Mucosa of gallbladder (tissue), 1 donor: ENCODE data around the gene PTK6. TPM values are rescaled to one million over a fixed set of nuclear protein-coding genes. Genes with fewer than 3 reads are reported as not detected.

Source experiments
- DNase-seq: peaks from one replicate; pipeline ENCODE4 v3.0.0-alpha.2; 2020; ENCODE audit warnings: low spot score
- total RNA-seq: library from RNA; stranded (reverse); gene quantifications from one replicate; pipeline ENCODE4 v1.2.1, GENCODE V29; 2021
- donor health status: DM: no; HTN: no; CAD: no.

PTK6 gene
- total RNA-seq, 1 donor from 2014 or later: 11.0 TPM

DNA sequence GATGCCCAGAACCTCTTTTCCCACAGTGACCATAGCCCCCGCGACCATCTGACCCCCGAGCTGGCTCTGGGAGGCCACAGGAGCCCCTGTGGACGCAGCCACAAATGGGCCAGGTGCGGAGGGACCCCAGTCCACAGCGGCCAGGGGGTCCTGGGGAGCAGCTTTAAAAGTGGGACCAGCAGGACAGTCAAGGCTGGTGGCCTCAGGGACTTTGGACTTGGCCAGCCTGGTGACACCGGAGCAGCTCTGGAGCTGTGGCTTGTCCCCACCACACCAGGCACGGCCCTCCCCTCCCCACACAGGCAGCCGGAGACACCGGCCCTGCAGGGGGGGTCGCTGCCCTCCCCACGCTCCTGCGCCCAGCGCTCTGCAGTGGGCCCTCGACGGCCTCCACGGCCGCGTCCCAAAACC is 20.3 kb upstream of the PTK6 start:
- DNase-seq: no peak

DNA sequence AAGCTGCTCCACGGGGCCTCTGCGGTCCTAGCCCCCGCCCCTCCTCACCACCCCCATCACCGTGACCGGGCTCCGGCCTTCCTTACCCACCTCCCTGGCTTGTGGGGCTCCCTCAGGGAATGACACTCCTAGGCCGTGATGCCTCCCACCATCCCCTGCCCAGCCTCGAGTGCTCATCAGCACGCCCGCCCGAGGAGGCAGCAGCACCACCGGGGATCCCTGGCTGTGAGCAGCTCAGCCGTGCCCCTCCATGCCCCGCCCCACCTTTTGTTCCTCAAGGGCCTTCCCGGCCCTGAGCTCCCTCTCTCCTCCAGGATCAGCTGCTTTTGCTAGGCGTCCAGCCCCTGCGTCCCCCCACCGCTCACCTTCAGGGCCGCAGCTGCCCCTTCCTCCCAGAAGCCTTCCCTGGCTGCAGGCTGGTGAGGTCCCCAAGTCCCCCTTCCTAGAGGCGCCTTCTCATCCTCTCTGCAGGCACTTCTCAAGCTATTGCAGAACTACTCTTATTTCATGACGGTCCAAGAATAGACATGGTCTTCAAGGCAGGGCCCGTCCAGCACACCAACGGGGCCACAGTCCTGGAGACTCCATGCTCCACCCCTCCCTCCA is 19.8 kb upstream of the PTK6 start:
- no peak for DNase-seq

DNA sequence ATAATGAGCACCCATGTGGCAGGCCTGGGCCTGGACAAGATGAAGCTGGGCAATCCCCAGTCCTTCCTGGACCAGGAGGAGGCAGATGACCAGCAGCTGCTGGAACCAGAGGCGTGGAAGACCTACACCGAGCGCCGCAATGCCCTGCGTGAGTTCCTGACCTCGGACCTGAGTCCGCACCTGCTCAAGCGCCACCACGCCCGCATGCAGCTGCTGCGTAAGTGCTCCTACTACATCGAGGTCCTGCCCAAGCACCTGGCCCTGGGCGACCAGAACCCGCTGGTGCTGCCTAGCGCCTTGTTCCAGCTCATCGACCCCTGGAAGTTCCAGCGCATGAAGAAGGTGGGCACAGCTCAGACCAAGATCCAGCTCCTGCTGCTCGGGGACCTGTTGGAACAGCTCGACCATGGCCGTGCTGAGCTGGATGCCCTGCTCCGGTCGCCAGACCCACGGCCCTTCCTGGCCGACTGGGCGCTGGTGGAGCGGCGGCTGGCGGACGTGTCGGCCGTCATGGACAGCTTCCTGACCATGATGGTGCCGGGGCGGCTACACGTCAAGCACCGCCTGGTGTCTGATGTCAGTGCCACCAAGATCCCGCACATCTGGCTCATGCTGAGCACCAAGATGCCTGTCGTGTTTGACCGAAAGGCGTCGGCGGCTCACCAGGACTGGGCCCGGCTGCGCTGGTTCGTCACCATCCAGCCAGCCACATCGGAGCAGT is 18.6 kb upstream of the PTK6 start:
- no peak for DNase-seq

DNA sequence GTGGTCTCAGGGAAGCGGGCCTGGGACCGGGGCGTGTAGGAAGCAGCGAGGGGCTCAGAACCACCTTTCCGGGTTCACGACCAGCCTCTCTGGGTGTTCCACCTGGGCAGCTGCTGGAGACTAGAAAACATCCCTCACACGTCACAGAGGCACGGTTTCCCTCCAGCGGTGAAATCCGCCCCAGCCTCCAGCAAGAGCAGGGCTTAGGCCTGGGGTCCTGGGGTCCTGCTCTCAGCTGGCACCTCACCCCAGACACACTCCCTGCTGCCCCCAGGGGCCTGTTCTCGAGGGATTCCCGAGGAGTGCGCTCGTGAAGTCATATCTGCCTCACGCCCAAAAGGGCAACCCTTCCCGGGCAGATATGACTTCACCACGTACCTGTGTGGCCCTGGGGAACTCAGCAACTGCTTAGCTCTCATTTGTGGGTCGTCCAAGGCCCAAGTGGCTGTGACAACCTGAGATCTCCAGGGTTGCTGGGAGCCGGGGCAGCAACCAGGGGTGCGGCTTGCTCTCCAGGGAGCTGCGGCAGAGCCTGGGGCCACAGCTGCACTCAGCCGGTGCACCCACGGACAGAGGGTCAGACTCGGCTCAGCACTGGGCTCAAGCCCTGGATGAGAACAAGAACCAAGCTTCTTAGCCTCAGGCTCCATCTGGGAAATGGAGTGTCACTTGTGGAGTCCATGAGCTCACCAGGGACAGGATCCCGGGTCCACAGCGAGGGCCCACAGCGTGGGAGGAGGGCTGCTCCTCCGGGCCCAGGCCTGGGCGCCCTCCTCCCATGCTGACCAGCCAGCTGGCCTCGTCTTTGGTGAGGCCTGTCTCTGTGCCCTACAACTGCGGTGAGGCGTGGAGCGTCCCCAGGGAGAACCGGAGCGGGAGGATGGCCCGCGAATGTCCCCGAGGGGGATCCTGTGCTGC is 17.4 kb upstream of the PTK6 start:
- DNase-seq: no peak

DNA sequence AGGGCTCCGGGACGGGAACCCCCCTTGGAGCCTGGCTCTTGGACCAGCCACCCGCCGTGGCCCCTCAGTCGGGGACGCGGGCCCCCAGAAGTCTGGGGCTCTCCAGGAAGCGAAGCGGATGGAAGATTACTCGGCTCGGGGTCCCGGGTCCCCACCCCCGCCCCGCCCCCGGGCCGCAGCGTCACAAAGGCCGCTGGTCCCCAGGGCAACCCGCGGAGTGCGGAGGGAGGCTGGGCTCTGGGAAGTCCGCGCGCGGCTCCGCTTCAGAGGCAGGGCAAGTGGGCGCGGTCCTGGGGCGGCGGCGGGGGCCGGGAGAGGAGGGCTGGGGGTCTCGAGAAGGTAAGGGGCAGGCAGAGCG is 16.7 kb upstream of the PTK6 start, which contains the start of gene FNDC11:
Gene FNDC11, plus strand, starts transcription at position 227 of the 358 bp plus-strand sequence. CDS start 1,505 bp downstream, outside the sequence.
- no peak for DNase-seq

DNA sequence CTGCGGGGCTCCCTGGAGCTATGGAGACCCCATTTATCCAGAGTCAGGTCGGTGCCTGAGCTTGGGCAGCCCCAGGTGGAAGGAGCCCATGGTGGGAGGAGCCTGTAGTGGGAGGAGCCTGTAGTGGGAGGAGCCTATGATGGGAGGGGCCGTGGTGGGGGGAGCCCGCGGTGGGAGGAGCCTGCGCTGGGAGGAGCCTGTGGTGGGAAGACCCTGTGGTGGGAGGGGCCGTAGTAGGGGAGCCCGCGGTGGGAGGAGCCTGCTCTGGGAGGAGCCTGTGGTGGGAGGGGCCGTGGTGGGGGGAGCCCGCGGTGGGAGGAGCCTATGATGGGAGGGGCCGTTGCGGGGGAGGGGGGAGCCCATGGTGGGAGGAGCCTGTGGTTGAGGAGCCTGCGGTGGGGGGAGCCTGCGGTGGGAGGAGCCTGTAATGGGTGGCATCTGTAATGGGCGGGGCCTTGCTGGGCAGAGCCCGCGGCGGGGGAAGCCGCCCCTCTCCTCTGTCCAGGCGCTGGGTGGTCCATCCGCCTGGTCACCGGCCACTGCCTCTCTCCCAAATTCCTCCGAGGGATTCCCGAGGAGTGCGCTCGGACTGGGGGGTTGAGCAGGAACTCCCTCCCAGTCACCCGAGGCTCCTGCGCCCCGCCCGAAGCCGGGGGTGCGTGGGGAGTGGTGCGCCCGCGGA is 16.2 kb upstream of the PTK6 start:
- DNase-seq: peak; percentile 78

DNA sequence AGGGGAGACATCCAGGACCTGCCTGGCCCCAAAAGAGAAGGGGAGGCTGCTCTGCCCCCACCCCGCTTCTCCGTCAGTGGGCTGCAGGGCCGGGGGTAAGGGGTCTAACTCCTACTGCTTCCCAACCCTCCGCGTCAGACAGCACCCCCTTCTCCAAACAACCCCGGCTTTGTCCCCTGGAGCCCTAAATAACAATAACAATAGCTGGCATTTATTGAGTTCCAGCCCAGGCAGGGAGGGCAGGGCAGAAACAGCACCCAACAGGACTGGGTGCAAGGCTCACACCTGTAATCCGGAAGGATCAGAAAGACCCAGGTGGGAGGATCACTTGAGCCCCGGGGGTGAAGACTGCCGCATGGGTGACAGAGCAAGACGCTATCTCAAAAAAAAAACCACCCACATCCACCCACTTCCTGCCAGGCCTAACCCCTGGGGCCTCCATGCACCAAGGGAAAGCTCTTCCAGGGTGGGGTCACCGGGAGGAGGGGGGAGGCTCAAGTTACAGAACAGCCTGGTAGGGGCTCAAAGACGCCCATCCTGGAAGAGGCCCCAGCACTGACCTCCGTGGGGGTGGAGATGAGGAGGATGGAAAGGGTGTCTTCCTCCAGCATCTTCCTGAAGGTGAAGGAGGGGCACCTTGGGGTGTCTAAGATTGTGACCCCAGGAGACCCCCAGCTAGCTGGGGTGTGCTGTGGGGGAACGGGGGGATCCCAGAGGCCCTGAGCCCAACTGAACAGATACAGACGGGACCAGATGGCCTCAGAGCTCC is 15.5 kb upstream of the PTK6 start:
- DNase-seq: no peak

DNA sequence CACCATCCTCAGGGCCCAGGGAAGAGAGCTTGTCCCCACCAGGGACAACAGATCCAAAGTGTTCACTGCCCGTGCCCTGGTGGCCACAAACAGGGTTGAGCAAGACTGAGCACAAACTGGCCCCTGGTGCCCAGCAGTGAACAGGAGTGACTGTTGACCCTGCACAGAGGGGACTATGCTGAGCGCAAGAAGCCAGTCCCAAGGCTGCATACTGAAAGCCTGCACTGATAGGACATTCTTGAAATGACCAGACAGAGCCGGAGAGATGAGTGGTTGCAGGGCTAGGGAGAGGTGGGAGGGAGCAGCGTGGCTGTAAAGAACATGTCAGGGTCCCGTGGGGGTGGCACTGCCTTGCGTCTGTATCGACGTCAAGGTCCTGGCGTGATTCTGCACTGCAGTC is 13.9 kb upstream of the PTK6 start:
- no peak for DNase-seq

DNA sequence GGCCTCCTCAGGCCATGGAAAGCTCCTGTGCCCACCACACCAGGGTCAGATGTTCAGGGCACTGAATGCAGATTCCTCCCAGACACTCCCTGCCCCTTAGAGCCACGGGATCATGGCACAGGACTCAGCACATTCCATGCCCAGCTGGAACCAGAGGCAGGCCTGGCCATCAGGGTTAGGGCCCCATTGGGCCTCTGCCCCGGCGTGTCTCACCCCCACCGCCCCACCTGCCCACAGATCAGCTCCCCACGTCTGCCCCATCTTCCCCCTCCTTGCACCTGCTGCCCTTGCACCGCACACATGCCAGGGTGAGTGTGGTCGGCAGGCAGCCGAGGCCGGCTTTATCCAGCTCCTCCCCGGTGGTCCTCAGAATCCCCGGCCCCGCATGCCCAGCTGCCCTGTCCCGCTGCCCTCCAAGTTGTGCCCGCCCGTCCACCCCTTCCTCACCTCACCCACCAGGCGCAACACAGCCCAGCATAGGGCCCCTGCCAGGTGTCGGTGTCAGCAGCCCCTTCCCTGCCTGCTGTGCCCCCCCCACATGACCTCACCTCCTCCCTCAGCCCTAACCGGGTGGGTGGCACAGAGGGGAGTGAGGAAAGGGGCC is 12.6 kb upstream of the PTK6 start:
- DNase-seq: no peak

DNA sequence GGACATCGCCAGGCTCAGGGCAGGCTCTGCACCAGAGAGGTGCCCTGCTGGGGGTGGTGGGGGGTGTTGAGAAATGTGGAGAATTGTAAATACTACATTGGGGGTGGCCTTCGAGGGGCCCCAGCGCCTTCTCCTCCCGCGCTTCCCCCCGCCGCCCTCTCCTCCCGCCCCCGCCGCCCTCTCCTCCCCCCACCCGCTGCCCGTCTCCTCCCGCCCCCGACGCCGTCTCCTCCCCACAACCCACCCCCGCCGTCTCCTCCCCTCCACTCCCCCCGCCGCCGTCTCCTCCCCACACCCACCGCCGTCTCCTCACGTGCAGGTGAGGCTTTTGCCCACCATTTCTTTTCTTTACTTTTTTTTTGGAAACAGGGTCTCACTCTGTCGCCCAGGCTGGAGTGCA is 11.8 kb upstream of the PTK6 start:
- DNase-seq: no peak

DNA sequence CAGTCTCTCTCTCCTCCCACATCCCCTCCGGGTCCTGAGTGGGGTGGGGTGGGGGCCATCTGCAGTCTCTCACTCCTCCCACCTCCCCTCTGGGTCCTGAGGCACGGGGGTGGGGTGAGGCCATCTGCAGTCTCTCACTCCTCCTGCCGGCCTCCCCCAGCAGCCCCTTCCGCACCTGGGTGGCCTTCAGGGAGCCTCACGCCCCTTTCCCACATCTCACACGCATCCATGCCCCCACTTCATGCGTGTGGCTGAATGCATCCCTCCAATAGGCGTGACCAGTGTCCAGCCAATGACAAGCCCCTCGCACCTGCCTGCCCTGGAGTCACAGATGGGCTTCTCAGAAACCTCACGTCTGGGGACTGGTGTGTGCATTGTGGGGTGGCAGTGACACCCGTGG is 11.4 kb upstream of the PTK6 start:
- no peak for DNase-seq

DNA sequence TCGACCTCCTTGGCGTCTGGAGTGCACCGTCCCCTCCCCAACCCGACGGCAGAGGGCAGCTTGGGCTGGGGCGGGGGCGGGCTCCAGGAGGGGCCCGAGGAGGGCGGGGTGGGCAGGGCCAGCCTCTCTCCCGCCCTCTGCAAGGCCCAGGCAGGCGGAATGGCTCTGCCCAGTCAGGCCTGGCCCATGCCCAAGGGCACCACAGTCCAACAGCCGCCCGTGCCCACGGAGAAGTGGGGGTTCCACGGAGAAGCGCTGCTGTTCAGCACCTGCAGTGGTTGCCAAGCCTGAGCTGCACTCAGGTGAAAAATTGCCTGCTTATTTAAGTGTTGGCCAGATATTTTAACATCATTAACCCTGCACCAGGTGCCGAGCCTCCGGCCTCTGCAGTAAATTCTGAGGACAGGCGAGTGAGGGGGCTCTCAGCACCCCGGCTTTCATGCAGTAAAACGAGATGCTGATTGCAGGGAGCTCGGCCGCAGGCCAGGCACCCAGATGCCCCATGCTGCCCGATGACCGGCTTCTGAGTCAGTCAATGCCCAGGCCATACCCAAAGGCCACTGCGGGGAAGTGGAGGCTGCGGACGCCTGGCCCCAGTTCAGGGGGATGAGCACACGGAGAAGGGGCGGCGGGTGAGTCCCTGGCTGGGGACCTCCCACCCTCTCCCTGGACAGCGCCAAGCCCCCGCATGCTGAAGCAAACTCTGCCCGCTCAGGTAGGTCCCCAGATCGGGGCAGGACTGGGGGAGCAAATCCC is 10.7 kb upstream of the PTK6 start, which contains the start of gene SRMS:
Gene SRMS, minus strand, starts transcription at position 25 of the 756 bp plus-strand sequence. CDS start 286 bp downstream, outside the sequence.
- DNase-seq: no peak

DNA sequence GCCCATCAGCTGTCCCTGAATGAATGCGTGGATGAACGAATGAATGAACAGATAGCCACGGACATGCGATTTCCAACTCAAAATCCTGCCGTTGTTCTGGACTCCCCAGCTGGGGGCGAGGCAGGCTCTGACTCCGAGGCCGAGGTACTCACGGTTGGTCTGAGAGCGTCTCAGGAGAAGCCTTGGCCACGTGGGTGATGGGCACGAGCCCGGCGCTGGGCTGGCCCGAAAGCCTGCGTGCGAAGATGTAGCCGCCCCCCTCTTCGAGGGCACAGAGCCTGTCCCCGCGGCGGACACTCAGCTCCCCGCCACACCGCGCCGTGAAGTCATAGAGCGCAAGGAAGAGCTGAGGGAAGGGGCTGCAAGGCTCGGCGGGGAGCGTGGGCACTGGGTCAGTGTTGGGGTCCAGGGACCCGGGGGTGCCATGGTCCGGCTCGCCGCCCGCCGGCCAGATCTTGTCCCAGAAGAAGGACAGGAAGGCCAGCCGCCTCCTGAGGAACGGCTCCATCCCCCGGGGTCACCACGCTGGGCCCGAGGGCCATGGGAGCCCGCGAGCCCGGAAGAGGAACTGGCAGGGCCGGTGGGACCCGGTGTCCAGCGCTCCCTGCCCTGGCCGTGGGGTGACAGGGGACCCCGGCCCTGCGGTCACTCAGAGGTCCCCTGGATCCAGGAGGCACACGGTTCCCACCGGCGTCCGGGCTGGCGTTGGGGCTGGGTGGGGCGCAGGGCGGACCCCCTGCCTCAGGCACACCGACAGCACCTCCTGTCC is 10.0 kb upstream of the PTK6 start:
- DNase-seq: no peak

DNA sequence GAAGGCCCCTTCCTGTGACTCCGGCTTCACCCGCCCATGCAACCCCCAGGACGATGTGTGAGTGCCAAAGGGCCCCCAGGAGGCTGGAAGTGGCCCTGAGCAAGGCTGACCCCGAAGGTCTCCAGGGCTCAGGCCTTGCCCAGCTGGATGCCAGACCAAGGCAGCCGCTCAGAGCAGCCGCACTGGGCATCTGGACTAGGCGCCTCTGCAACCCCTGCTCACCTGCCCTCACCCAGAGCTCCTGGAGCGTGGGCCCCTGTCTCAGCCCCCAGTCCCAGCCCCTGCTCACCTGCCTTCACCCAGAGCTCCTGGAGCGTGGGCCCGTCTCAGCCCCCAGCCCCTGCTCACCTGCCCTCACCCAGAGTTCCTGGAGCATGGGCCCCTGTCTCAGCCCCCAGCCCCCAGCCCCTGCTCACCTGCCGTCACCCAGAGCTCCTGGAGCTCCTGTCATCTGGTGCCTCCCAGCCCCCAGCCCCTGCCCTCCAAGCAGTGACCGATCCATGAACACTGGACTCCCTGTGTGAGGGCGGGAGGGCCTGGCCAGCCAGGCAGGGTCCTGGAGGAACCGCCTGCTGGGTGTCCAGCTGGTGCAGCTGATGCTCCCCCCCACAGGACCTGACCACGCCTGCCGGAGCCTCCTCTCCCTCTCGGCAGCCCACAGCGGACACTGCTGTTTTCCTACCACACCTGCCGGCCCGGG is 9.2 kb upstream of the PTK6 start:
- DNase-seq: no peak

DNA sequence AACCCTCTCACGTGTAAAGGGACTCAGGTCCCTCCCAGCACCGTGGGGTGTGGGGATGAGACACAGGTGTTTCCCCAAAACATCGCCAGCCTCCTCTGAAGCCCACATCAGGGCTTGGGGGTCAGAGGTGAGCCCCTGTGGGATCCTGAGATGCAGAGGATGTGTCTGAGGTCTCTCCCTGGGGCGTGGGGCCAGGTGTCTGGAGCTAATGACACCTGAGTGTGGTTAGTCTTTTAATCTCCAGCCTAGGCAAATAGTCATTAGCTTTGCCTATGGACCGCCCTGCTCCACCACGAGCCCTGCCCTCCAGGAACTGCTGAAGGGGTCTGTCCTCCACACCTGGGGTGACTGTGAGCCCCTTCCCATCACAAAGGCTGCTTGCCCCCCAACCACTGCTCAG is 8.6 kb upstream of the PTK6 start:
- DNase-seq: no peak

DNA sequence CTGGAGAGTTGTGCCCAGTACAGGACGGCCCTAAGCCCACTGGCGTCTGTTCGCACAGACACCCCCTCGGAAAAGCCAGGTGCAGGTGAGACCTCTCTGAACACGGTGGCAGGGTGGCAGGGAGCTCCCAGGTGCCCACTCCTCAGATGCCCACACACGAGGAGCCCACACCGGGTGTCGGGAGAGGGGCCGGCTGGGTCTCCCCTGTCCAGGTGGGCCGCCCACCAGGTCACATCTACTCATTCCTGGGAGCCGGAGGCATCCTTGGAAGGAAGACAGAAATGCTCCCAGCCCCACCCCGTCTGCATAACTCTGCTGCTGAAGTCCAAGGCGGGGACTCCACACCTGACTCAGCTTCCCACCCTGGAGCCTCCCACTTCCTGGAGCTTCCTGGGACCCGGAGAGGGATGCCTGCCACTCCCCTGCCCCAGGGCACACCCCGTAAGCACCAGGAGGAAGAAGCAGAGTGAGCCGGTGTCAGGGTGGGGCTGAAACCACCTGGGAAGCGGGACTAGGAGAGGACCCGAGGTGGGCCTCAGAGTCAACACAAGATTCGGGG is 7.9 kb upstream of the PTK6 start:
- DNase-seq: peak; percentile 62

DNA sequence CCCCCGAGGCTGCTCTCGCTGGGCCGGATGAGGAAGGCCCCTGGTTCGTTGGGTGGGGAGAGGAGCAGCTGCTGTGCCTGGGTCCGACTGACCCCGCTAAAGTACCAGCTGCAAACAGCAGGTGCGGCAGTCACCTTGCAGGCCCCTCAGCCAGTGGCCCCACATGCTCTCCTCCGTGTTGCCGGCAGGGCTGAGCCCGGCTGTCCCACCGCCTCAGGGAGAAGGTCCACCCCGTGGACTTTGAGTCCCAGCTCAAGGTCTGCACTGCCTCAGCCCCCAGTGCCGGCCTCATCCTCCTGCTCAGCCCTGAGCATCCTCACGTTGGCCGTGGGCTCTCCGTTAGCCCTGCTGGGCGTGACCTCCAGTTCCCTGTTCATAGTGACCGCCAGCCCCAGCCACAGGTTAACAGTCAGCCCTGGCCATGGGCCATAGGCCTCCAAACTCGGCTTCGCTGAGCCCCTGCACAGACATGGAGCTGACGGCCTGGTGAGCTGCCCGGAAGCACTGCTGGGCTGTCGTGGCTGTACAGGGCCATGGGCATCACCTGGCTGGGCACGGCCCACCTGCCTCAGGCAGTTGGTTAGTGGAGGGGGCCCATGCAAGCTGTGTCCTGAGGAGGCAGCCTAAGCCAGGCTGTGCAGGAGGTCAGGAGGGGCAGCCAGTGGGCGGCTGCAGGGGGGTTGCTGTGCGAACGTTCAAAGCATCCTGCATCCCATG is 7.2 kb upstream of the PTK6 start:
- DNase-seq: no peak

DNA sequence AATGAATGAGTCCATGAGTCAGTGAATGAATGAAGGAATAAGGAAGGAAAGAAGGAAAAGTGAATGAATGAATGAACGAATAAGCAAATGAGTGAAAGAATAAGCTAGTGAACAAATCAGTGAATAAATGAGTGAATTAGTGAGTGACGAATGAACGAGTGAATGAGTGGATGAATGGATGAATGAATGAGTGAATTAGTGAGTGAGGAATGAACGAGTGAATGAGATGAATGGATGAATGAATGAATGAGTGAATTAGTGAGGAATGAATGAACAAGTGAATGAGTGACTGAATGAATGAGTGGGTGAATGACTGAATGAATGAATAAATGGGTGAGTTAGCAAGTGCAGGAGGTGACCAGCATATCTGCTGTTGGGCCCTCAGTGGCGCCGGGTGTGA is 6.6 kb upstream of the PTK6 start:
- DNase-seq: no peak
